Ammon's horn (tissue), 1 donor: ENCODE measurements around the gene TIE1.

ENCODE experiments used
- DNase-seq: peaks from one replicate; pipeline ENCODE4 v3.0.0-alpha.2; 2016; ENCODE audit warnings: low spot score

Gene TIE1

GRCh38 chr1:43300378-43301094, at the start of gene TIE1:
TSS of gene TIE1 (plus strand) at chr1:43300982. CDS start at chr1:43301072, 90 bp downstream.
- DNase-seq: no peak

- no peak for DNase-seq
Observed at GRCh38 chr1:43251024-43251423, 49.8 kb upstream of the TIE1 start.

DNA sequence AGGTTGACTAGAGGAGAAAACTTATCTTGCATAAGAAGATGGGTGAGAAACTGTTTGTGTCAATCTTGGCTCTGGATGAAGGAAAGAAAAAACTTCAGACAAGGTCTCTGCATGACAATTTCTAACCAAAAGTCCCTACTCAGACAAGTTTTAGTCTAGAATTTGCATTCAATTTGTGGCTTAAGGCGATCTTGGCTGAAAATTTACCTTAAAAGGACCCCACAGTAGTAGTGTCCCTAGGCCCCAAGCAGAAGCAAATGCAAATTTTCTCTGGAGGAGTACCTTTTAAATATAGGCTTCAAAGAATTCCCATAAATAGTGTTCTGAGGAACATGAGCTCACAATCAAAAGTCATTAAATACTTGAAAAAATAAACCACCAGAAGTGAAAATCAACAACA, 48.6 kb upstream of the TIE1 start:
- no peak for DNase-seq

DNA sequence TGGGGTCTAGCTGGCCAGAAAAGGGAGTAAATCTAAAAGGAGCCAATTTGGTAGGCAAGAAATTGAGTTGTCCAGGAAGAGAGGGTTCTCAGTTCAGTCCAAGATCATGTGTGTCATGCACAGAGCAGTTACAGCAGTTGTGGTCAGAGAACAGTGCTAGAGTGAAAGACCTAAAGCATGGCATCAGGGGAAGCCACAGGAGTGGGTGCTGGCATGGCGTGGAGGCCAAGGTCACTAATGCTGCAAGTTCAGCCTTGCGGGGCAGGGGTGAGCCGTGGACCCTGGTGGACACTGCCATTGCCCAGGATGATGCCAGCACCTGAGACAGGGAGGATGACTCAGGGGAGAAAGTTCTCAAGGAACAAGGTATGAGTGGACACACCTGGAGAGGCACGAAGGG, 47.6 kb upstream of the TIE1 start:
- DNase-seq: no peak

GRCh38 chr1:43253876-43254275, 46.9 kb upstream of the TIE1 start:
- DNase-seq: no peak

DNA sequence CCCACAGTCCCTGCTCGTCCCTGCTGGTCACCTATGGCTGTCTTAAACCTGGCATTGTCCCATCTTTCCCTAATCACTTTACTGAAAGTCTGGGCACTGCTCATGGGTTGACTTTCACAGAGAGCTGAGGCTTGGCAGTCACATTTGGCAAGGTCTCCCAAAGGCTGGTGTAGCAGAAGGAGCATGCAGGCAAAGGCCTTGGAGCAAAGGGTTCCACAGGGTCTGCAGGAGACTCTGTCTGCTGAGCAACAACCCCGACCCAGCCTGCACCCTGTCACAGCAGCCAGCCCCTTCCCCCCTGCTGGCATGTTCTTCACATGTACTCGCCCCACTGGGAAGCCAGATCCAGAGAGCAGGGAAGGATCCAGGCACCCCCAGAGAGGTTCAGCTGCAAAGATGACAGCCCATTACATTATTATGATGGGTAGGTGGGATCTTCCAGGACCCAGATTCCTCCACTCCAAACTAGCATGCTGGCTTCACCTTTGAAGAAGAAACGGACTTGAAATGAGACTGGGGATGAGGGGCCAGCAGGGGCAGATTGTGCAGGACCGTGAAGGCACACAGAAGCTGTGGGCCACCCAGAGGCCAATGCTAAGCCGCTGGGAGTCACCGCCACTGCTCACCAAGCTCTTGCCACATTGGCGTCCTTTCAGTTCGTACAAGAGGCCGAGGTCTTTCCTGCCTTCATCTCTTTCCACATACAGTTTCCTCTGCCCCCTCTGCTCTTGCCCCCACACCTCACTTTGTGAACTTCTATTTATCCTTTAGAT, 45.2 kb upstream of the TIE1 start:
- DNase-seq: no peak

DNA sequence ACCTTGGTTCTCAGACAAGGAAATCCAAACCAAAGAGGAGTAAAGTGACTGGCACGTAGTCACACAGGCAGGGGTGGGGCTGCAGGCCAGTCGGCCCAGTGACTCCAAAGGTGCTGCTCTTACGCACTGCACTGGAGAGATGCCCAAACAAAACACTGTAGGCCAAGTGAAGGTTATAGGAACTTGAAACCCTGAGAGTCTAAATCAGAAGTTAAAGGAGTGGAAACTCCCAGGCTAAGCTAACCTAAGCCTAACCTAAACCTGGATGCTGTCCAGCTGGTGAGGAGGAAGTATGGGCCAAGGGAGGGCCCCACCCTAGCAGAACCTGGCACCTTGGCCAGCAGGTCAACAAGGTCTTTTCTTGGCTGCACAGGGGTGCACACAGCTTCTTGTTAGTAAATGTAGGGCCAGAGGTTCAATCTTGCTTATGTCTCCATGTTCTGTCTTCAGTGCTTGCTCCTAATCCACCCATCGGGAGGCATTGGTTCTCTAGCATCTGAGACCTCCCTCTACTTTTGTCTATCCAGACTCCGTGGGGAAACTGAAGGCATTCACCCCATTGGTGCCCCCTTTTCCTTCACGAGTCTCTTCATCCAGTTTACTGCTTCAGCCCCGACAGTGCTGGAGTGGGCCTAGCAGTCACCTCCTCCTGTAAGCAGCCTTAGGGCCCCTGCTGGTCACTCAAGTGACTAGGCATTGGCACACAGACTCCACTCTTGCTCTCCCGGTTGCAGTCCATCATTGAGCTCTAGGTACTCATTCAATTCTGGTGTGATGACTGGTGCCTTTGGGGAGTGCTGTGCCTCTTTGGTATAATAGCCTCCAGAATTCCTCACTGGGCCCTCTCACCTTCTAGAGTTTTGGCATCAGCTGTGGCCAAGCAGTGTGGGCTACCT, 43.9 kb upstream of the TIE1 start:
- no peak for DNase-seq

DNA sequence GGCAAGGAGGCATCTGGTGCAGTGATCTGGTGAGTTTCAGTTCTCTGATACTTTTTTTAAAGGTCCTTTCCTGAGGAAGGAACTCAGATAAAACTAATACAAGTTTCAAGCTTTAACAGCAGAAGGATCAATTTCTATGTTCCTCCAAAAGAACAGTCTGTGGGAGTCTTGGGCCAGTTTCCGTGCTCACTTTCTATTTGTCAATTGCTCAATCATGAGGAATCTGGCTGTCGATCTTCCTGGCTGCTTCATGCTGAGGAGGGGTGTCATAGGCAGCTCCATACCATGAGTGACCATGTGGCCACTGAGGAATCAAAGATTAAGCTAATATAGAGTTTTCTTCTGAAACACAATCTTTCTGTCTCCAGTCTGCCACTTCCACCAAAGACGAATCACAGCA, 42.4 kb upstream of the TIE1 start:
- DNase-seq: no peak

GRCh38 chr1:43265431-43265830, 35.4 kb upstream of the TIE1 start:
- DNase-seq: no peak

- no peak for DNase-seq
Observed at GRCh38 chr1:43266881-43267280, 33.9 kb upstream of the TIE1 start.

GRCh38 chr1:43267291-43267805, 33.4 kb upstream of the TIE1 start:
- DNase-seq: peak; percentile 40

DNA sequence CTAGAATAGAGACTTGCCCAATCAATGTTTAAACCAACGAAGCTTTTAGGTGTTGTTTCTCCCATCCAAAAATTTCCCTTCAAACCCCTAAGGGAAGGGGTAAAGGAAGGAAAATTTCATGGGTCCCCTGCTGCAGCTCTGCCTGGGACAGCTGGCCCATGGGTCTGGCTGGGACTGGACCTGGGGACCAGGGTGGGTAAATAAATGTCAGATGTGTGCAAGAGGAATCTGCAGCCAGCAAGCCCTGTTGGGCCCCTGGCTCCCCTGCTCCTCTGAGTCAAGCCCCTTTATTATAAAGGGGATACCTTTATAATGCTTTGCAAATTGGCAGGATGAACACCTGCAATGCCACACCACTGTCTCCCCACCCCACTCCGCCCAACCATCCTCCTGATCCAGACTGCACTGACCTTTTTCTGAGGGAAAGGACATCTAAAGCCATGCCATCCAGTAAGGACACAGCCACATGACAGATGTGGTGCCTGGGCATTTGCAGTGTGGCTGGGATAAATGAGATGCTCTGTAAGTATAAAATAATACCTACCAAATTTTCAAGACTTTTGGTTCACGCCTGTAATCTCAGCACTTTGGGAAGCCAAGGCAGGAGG, 32.9 kb upstream of the TIE1 start:
- no peak for DNase-seq

DNA sequence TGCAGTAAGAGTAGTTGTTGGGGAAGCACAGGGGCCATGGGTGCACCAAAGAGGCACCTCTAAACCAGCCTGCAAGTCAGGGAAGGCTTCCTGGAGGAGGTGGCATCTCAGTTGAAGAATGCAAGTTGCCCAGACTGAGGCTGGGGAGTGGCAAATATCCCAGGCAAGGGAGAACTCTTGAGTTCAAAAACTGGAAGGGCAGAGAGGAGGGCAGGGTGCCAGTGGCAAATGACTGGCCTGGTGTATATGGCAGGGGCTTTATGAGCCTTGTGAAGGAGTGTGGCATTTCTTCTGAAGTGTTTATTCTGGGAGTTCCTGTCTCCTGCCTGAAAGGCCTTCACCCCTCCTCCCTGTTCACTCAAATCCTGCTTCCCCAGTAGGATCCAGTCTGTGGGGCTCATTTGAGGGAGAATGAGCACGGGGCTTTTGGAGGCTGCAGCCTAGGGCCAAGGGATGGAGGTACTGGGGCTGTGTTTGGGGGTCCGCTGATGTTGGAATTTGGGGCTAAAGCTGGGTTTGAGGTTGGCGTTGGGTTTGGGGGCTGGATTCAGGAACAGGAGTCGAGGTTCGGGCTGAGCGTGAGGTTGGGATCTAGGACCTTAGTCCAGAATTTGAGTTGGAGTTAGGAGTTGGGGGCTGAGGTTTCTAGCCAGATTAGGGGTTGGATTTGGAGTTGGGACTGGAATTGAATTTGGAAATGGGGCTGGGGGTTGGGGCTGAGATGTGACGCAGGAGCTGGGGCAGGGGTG, 31.0 kb upstream of the TIE1 start, which contains the start of gene TMEM125:
Gene TMEM125 (plus strand): TSS at position 357 of the 749 bp plus-strand sequence. CDS start 2,740 bp downstream, outside the sequence.
- no peak for DNase-seq

GRCh38 chr1:43270421-43271095, 30.2 kb upstream of the TIE1 start:
- no peak for DNase-seq

GRCh38 chr1:43271186-43272118, 29.3 kb upstream of the TIE1 start:
- no peak for DNase-seq

- peak; percentile 90 for DNase-seq
Observed at GRCh38 chr1:43272161-43272560, 28.6 kb upstream of the TIE1 start.

DNA sequence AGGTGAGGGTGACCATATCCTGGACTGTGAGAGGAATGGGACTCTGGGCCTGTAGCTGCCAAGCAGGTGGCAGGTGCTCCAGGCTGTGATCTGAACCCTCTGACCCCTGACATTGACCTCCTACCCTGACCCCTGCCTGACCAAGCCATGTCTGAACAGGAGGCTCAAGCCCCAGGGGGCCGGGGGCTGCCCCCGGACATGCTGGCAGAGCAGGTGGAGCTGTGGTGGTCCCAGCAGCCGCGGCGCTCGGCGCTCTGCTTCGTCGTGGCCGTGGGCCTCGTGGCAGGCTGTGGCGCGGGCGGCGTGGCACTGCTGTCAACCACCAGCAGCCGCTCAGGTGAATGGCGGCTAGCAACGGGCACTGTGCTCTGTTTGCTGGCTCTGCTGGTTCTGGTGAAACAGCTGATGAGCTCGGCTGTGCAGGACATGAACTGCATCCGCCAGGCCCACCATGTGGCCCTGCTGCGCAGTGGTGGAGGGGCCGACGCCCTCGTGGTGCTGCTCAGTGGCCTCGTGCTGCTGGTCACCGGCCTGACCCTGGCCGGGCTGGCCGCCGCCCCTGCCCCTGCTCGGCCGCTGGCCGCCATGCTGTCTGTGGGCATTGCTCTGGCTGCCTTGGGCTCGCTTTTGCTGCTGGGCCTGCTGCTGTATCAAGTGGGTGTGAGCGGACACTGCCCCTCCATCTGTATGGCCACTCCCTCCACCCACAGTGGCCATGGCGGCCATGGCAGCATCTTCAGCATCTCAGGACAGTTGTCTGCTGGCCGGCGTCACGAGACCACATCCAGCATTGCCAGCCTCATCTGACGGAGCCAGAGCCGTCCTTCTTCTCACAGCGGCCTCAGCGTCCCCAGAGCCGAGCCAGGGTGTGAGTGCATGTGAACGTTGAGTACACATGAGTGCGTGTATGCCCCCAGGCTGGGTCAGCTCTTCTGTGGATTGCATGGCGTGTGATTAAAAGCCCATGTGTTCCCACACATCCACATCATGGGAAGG, 27.9 kb upstream of the TIE1 start:
- DNase-seq: no peak

- no peak for DNase-seq
Observed at GRCh38 chr1:43273708-43274107, 27.1 kb upstream of the TIE1 start.
